Spinal cord (tissue), 10 donors: ENCODE results near the gene FPR3. TPM values are rescaled to one million over a fixed set of nuclear protein-coding genes. Genes with fewer than 3 reads are reported as not detected.
A peak's percentile ranks its signal among the peaks of the same experiment; 100 is the strongest.

ENCODE experiments used
- DNase-seq, 6 donors: peaks; one replicate each; pipeline versions ENCODE4 v3.0.0 to v3.0.0-alpha.2; 2013 to 2015; ENCODE audit warnings: low spot score in 6 of 6, low read depth in 4 of 6
- H3K27ac ChIP-seq: one replicate; pipeline ENCODE4 v1.5.1; 2013; ENCODE audit warnings: low read depth, low read length, control low read depth
- H3K27me3 ChIP-seq: one replicate; pipeline ENCODE4 v1.6.1; 2013; ENCODE audit warnings: low read length; ENCODE audit not compliant: control insufficient read depth, insufficient read depth
- H3K36me3 ChIP-seq: one replicate; pipeline ENCODE4 v1.6.1; 2013; ENCODE audit warnings: low read length; ENCODE audit not compliant: control insufficient read depth, insufficient read depth
- H3K4me1 ChIP-seq: one replicate; pipeline ENCODE4 v1.6.1; 2013; ENCODE audit warnings: low read length; ENCODE audit not compliant: control insufficient read depth, insufficient read depth
- H3K4me3 ChIP-seq: one replicate; pipeline ENCODE4 v1.5.1; 2013; ENCODE audit warnings: low read depth, low read length, control low read depth
- H3K9me3 ChIP-seq: one replicate; pipeline ENCODE4 v1.6.1; 2013; ENCODE audit warnings: low read length; ENCODE audit not compliant: control insufficient read depth, insufficient read depth
- WGBS: methylation state at CpG from one replicate; pipeline ENCODE4 v1.1.5; 2013; ENCODE audit warnings: missing lambda C conversion rate; ENCODE audit not compliant: insufficient coverage; 5-methylcytosine and 5-hydroxymethylcytosine counted together
- polyA plus RNA-seq, 2 donors: library from polyadenylated mRNA; unstranded; fragments of 120-200 nt; gene quantifications; one replicate each; pipeline ENCODE4 v1.2.1, GENCODE V29; 2013; ENCODE audit not compliant: insufficient read length in 2 of 2
- total RNA-seq, 2 donors: library from RNA; depleted of rRNA in 1 of 2; stranded (reverse); fragments of 120-200 nt in 1 of 2; fragments of >200 nt in 1 of 2; gene quantifications; one replicate each; pipeline versions ENCODE4 v1.2.3 to v1.2.4, GENCODE V29; 2013 to 2014
- donor health status: healthy.

FPR3 gene
- total and polyA plus RNA-seq, 4 donors, result 0.09 to 2.6 (median 0.17) TPM; not detected in 1

DNA sequence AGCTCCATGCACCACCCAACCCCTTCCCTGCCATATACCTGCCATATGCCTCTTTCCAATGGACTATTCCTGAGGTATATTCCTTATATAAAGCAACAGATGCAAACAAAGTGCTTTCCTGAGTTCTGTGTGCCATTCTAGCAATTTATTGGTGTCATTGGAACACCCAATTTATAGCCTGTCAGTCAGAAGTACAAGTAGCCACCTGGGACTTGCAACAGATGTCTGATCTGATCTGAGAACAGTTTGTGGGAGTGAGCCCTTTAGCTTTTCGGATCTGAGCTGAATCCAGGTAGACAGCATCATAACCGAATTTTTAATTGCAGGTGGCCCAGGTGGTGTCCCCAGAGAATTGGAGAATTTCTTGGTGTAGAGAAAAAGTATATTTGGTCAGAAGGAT is 963 bp upstream of the FPR3 start:
- no peak overlapping the region for H3K4me3 ChIP-seq
- no peaks in the 10 kb centered on the region for H3K9me3 ChIP-seq
- peaks cover 3% of the 10 kb centered on the region for H3K4me1 ChIP-seq
- no peak overlapping the region for H3K27ac ChIP-seq
- H3K36me3 ChIP-seq, result no peaks in the 10 kb centered on the region
- no peak for DNase-seq
- 78% methylated on average over 2 of the region's 2 CpGs for WGBS
- no peaks in the 10 kb centered on the region for H3K27me3 ChIP-seq

DNA sequence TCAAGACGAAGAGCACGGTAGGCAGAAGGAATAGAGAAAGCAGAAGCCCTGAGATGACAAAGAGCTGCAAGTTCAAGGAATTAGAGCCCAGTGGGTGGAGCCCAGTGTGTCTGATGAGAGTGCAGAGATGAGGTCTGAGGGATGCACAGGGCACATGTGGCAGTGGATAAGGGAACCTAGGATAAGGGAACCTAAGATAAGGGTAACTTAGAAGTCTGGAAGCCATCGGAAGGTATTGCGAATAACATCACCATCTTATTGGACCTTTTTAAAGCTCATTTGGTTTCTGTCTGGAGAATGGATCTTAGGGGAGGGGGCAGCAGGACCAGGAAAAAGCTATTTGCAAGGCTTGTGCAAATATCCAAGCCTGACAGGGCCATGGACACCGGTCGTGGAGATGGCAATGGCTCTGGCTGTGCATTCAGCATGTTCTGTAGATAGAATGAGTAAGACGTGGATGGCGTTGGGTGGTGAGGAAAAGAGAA is 1.3 kb downstream of the FPR3 start:
- Histone ChIP-seq H3K4me3 (no peak overlapping the region), H3K4me1 (peaks cover 8% of the 10 kb centered on the region), H3K9me3 (no peaks in the 10 kb centered on the region), H3K36me3 (no peaks in the 10 kb centered on the region), H3K27ac (no peak overlapping the region), H3K27me3 (no peaks in the 10 kb centered on the region)
- DNase-seq, result no peak
- WGBS, result 85% methylated on average over 5 of the region's 8 CpGs

DNA sequence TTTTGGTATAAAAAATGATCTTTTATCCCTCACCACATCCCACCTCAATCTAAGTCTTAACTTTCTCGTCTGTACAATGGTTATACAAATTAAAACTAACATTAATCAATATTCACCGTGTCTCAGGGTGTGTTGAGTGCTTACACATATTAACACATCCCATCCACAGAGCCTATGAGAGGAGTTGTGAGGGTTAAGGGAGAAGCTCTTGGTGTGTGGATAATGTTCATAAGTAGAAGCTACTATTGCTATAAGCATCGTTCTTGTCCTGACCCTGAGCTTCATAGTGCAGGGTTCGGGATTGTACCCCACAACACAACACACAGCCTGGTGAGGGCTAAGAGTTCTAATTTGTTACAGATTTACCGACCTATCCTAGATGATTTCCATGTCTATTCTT is 2.5 kb downstream of the FPR3 start:
- WGBS, result no CpG with 5 or more reads among the region's 5 CpGs
- Histone ChIP-seq H3K4me1 (peaks cover 8% of the 10 kb centered on the region), H3K4me3 (no peak overlapping the region), H3K27ac (no peak overlapping the region), H3K36me3 (no peaks in the 10 kb centered on the region), H3K9me3 (no peaks in the 10 kb centered on the region), H3K27me3 (no peaks in the 10 kb centered on the region)
- DNase-seq, result no peak

DNA sequence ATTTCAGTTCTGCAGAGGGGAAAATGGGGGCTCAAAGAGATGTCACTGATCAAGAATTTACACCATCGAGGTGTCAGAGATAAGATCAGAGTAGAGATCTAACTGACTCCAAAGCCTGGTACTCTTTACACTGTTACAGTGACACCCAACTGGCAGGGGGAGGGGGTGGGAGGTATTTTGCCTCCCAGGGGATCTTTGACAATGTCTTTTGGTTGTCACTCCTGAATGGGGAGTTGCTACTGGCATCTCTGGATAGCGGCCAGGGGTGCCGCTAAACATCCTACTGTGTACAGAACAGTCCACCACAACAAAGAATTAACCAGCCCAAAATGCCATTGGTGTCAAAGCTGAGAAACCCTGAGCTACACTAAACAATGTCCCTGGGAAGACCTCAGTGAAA is 3.1 kb downstream of the FPR3 start:
- H3K4me3 ChIP-seq, result no peak overlapping the region
- no peaks in the 10 kb centered on the region for H3K27me3 ChIP-seq
- H3K36me3 ChIP-seq, result no peaks in the 10 kb centered on the region
- WGBS, result 100% methylated on average over 1 of the region's 3 CpGs
- no peak overlapping the region for H3K27ac ChIP-seq
- no peaks in the 10 kb centered on the region for H3K9me3 ChIP-seq
- H3K4me1 ChIP-seq, result peaks cover 8% of the 10 kb centered on the region
- no peak for DNase-seq

DNA sequence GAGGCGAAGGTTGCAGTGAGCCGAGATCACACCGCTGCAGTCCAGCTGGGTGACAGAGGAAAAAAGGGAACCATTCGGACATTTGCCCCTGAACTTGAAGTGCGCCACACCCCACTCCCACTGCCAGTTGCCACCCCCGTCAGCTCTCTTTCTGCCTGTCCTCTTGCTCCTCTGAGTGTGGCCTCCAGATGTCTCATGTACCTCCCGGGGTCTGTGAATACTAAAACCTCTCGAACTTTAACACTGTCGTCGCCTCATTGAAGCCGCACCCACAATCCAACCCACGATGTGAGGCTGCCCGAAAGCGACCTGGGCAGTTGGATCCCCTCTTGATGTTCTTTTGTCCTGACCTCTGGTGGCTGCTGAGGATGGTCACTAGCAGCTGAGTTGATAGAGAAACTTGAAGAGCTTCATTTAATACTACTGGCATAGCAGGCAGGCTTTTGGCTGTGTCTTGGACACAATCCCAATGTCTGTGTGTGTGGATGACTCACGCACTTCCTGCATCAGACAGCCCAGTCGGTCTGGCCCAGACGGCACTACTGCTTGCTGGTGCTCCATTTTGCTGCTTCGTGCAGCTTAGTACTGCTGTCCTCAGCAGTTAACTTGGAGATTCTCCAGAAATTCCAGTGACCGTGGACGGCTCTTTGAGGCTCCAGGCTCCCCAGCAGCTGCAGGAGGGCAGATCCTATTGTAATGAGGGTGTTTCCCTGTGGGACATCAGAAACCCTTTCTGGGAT is 4.2 kb downstream of the FPR3 start:
- Histone ChIP-seq H3K27me3 (no peaks in the 10 kb centered on the region), H3K9me3 (no peaks in the 10 kb centered on the region), H3K4me1 (peaks cover 8% of the 10 kb centered on the region), H3K4me3 (no peak overlapping the region), H3K27ac (peak overlapping the region; percentile 47), H3K36me3 (no peaks in the 10 kb centered on the region)
- peak in 2 of 6 donors; percentile 6 to 67 for DNase-seq
- 73% methylated on average over 20 of the region's 20 CpGs for WGBS

DNA sequence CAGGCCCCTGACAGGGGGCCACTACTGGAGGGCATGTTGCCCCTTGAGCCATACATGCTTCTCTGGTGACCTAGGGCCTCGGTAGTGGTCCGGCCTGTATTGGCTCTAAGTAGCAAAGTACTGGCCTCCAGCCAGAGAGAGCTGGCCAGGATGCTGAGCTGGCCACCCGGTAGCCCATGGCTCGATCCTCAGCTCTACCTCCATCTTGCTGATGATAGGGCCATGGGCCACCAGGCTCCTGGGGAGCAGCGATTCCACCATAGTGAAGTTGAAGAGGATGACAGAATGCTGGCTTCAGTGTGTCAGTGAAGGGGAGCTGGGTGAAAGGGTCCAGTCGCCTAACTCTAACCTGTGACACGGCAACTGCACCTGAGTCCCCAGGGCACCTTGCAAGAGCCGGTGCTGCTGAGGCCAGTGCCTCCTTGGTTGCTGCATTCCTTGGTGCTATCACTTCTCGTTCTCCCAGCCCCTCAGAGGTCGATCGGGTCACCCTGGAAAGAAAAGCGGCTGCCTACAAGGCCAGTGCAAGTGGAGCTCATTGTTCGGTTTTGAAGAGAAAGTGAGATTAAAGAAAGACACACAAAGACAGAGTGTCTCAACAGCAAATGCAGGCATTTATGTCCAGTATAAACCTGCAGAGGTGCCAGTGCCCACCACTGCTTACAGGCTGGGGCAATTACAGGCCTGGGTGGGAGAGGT is 5.0 kb downstream of the FPR3 start:
- Histone ChIP-seq H3K9me3 (no peaks in the 10 kb centered on the region), H3K27ac (peak overlapping the region; percentile 47), H3K36me3 (no peaks in the 10 kb centered on the region), H3K27me3 (no peaks in the 10 kb centered on the region), H3K4me1 (peaks cover 8% of the 10 kb centered on the region), H3K4me3 (no peak overlapping the region)
- no peak for DNase-seq
- WGBS, result 83% methylated on average over 10 of the region's 13 CpGs

DNA sequence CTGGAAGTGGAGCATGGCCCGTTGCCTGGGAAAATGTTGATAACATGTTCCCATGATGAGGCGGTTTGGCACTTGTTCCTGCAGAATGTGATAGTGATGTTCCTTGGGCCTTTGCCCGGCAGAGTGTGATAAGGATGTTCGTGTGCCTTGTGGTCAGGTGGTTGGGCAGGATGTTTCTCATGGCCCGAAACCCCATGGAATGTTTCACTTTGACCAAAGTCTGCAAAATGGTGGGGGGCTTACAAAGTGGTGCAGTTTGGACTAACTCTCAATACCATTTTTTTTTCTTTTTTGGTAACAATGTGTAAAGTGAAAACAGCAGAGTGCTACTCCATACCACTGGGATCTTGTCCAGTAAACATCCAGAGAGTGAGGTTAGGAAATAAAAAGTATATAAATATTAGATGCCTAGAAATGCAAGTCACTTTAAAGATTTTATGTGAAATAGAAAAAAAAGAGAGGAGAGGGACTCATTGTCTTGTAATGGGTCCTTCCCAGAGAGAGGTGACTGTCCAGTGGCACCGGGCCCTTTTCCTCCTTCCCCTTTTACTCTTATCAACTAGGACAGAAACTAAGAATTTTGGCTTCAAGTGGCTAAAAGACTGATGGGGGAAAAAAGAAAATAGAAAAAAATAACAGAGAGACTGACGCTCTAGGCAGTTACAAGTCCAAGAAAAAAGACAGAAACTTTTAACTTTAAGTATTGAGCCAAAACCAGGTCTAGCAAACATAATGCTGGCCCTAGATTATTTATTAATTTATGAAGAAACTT is 5.7 kb downstream of the FPR3 start:
- 90% methylated on average over 4 of the region's 7 CpGs for WGBS
- Histone ChIP-seq H3K4me3 (no peak overlapping the region), H3K27me3 (no peaks in the 10 kb centered on the region), H3K36me3 (no peaks in the 10 kb centered on the region), H3K4me1 (peaks cover 8% of the 10 kb centered on the region), H3K9me3 (no peaks in the 10 kb centered on the region), H3K27ac (no peak overlapping the region)
- peak in 1 of 6 donors; percentile 17 for DNase-seq

DNA sequence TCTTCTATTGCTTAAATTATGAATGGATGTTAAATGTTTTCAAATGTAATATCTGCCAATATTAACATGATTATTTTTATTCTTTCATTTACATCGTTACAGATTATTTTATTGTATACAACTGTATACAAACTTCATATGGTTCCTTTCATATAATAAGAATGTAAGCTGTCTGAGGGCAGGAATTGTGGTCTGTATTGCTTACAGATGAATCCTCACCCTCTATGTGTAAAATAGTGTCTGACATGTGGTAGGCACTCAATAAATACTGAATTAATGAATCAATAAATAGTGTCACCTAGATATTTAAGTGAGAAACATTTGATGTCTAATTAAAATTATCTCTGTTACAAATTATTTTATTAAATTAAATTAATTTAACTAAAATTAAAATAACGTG is 7.8 kb downstream of the FPR3 start:
- no CpG with 5 or more reads among the region's 2 CpGs for WGBS
- no peak for DNase-seq
- no peak overlapping the region for H3K27ac ChIP-seq

DNA sequence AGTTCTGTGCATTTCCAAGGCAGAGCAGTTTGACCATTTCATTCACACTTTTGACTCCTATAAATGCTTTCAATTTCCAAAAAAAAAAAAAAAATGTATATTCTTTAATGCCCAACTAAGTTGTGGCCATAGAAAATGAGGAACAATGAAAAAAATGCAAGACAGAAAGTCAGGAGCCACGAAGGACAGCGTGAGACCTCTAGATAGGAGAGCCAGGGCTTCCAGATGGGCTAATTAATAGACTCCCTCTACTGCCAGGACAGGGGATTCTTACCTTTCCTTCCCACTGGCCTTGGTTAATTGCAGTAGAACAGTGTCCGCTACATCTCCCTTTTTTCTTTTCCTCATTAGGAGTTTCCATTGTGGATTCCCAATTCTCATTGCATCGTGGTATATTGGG is 8.6 kb downstream of the FPR3 start:
- WGBS, result 83% methylated on average over 2 of the region's 4 CpGs
- Histone ChIP-seq H3K4me3 (no peak overlapping the region), H3K27ac (no peak overlapping the region), H3K4me1 (peaks cover 8% of the 10 kb centered on the region), H3K27me3 (no peaks in the 10 kb centered on the region), H3K9me3 (no peaks in the 10 kb centered on the region), H3K36me3 (no peaks in the 10 kb centered on the region)
- DNase-seq, result no peak

More for the DNA sequence above, 7.8 kb downstream of the FPR3 start:
- no peaks in the 10 kb centered on the region for H3K36me3 ChIP-seq
- no peak overlapping the region for H3K4me3 ChIP-seq
- no peaks in the 10 kb centered on the region for H3K9me3 ChIP-seq
- peaks cover 8% of the 10 kb centered on the region for H3K4me1 ChIP-seq
- H3K27me3 ChIP-seq, result no peaks in the 10 kb centered on the region
